ENCODE results near the gene MAML2. TPM values are rescaled to one million over a fixed set of nuclear protein-coding genes. Genes with fewer than 3 reads are reported as not detected.

Gene MAML2
- total and polyA plus RNA-seq, 2 of the 8 experiments (the other 6 are each of a cell fraction or from before 2014, with no cell fraction given) = 3.8 to 6.6 TPM

DNA sequence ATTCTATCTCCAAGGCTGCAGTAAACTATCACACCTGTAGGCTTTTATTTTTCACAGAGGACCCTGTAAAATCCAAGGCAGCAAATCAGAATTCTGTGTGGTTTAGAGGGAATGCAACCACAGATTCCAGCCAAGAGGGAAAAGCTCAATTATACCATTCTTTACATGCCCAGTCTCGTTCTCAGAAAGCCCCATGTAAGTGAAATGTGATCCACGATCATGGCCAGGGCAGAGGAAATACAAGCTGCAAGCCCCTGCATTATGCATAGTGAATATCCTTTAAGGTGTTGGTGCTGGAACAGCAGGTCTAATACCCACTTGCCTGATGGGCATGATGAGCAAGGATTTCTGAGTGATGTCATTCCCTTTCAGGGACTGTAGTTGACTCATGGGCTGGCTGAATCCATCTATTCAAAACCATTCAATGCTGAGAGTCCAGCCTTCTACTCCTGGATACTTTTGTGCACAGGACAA is 220.4 kb downstream of the MAML2 start:
- WGBS, 2 experiments (ENCODE audit: extremely low coverage in 1 of 2, insufficient coverage in 1 of 2, insufficient read length in 1 of 2, insufficient replicate concordance in 2 of 2, low coverage in 1 of 2, low lambda C conversion rate in 2 of 2, missing lambda C conversion rate in 1 of 2) = 89% methylated on average over 2 of the region's 2 CpGs; no CpG with 5 or more reads in 1 of the 2 experiments
- H3K23ac ChIP-seq (ENCODE audit: insufficient read length) = no peak overlapping the region
- H2BK5ac ChIP-seq (ENCODE audit: low read depth, low read length) = no peak overlapping the region
- ChIA-PET CTCF (ENCODE audit: partially characterized antibody) (interaction anchor here (0.7 to 1.5 kb wide), 8 partner anchors 9 to 130 kb away, joined by 3 to 4 read pairs (median 3); no protein-coding TSS in a partner anchor), POLR2A (ENCODE audit: partially characterized antibody) (no interaction called here)
- no peak overlapping the region for H2AFZ ChIP-seq (ENCODE audit: low read length)
- H3K4me3 ChIP-seq (ENCODE audit: extremely low read depth in 1 of 4, insufficient read depth in 2 of 4, low read depth in 3 of 4, low read length in 4 of 4) = no peak overlapping the region
- no peak overlapping the region for H3K4me2 ChIP-seq (ENCODE audit: insufficient read depth in 1 of 2, low read depth in 2 of 2, low read length in 2 of 2)
- H3K27me3 ChIP-seq (replicated peaks in 1 of 4; ENCODE audit: control insufficient read depth in 3 of 4, extremely low read depth in 1 of 4, insufficient read depth in 3 of 4, low read length in 3 of 4) = no peaks in the 10 kb centered on the region
- H3K18ac ChIP-seq (ENCODE audit: extremely low read depth, low read length) = no peak overlapping the region
- H3K14ac ChIP-seq (ENCODE audit: insufficient read length) = no peak overlapping the region
- H3K79me1 ChIP-seq (ENCODE audit: low read depth, low read length) = no peaks in the 10 kb centered on the region
- H2BK15ac ChIP-seq (ENCODE audit: low read length) = no peak overlapping the region
- peaks cover 0 to 7% (median 0%) of the 10 kb centered on the region in 4 experiments; a peak in 1 of 7 replicates for H3K4me1 ChIP-seq (replicated peaks in 1 of 4; ENCODE audit: control insufficient read depth in 3 of 4, insufficient read depth in 4 of 4, low read length in 3 of 4)
- H3K23me2 ChIP-seq (ENCODE audit: low read depth, low read length) = no peaks in the 10 kb centered on the region
- H2AK5ac ChIP-seq (ENCODE audit: low read depth, low read length) = no peak overlapping the region
- no peaks in the 10 kb centered on the region for H3K36me3 ChIP-seq (ENCODE audit: control insufficient read depth in 2 of 4, insufficient read depth in 4 of 4, low read length in 3 of 4)
- H2BK20ac ChIP-seq (ENCODE audit: low read length) = 0 out of 2 replicates have a peak overlapping the region, but pooled peaks have one; percentile 26
- no peak overlapping the region for H4K5ac ChIP-seq (ENCODE audit: insufficient read length, low read depth, low read length)
- H3K9me3 ChIP-seq (ENCODE audit: insufficient read depth in 2 of 2, low read depth in 1 of 2, low read length in 1 of 2) = no peaks in the 10 kb centered on the region
- no peak overlapping the region for H3K27ac ChIP-seq (ENCODE audit: low read depth, low read length)
- H3K79me2 ChIP-seq (ENCODE audit: control insufficient read depth in 1 of 2, insufficient read depth in 2 of 2, low read length in 2 of 2) = no peaks in the 10 kb centered on the region
- DNase-seq (ENCODE audit: low read depth in 1 of 2, low spot score in 2 of 2) (no peak), FAIRE-seq (no peak)
- no peak overlapping the region for H3K9ac ChIP-seq (replicated peaks in 1 of 4; ENCODE audit: extremely low read depth in 1 of 4, low read depth in 3 of 4, low read length in 3 of 4)
- no peaks in the 10 kb centered on the region for H4K20me1 ChIP-seq (replicated peaks in 1 of 2; ENCODE audit: control insufficient read depth in 1 of 2, insufficient read depth in 2 of 2, low read length in 2 of 2)
- no peak overlapping the region for H3K4ac ChIP-seq (replicated peaks; ENCODE audit: insufficient read length, low read depth, low read length)
- no peak overlapping the region for H3K56ac ChIP-seq (replicated peaks; ENCODE audit: insufficient read length, low read depth, low read length)
- no peak overlapping the region for H4K91ac ChIP-seq (replicated peaks; ENCODE audit: insufficient read length, low read length)
- H2BK120ac ChIP-seq (replicated peaks; ENCODE audit: low read depth, low read length) = no peak overlapping the region
- no peak overlapping the region for H2BK12ac ChIP-seq (ENCODE audit: low read depth, low read length)
- TF ChIP-seq YY1 (IDR thresholded peaks at IDR 0.05; ENCODE audit: low read depth, low read length) (no peak), NRF1 (IDR thresholded peaks at IDR 0.05; ENCODE audit: low read depth, low read length) (no peak), RFX5 (IDR thresholded peaks at IDR 0.05; ENCODE audit: borderline replicate concordance, low read depth, low read length) (no peak), HDAC6 (IDR thresholded peaks at IDR 0.05; ENCODE audit: low read depth, low read length) (no peak), SP4 (IDR thresholded peaks at IDR 0.05; ENCODE audit: low read length) (no peak), PHF8 (conservative IDR thresholded peaks at IDR 0.05; ENCODE audit: low read depth, low read length) (no peak), KDM5A (IDR thresholded peaks at IDR 0.05; ENCODE audit: low read length) (no peak), CTBP2 (IDR thresholded peaks at IDR 0.05; ENCODE audit: borderline replicate concordance, insufficient read depth, insufficient read length, low read length) (no peak), RBBP5 (IDR thresholded peaks at IDR 0.05; ENCODE audit: borderline replicate concordance, low read depth, low read length) (no peak)
- TF ChIP-seq, protein P1, sequence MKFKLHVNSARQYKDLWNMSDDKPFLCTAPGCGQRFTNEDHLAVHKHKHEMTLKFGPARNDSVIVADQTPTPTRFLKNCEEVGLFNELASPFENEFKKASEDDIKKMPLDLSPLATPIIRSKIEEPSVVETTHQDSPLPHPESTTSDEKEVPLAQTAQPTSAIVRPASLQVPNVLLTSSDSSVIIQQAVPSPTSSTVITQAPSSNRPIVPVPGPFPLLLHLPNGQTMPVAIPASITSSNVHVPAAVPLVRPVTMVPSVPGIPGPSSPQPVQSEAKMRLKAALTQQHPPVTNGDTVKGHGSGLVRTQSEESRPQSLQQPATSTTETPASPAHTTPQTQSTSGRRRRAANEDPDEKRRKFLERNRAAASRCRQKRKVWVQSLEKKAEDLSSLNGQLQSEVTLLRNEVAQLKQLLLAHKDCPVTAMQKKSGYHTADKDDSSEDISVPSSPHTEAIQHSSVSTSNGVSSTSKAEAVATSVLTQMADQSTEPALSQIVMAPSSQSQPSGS (IDR thresholded peaks at IDR 0.05; ENCODE audit: low read length) = no peak
- TF ChIP-seq, protein P2, sequence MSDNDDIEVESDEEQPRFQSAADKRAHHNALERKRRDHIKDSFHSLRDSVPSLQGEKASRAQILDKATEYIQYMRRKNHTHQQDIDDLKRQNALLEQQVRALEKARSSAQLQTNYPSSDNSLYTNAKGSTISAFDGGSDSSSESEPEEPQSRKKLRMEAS (IDR thresholded peaks at IDR 0.05) = no peak
- no peak overlapping the region for H4K8ac ChIP-seq (ENCODE audit: extremely low read depth, insufficient read depth, low read length)
